K562 (cell line): ENCODE results near the gene RIOX2.

Experiments used
- JUNB ChIP-seq: fragments of 450-650 bp; formaldehyde crosslinking; conservative IDR thresholded peaks from 2 replicates; pipeline ENCODE4 v1.4.0; 2020; ENCODE audit warnings: mild to moderate bottlenecking
- KAT8 ChIP-seq: fragments of 450-650 bp; IDR thresholded peaks from 2 replicates; pipeline ENCODE4 v1.6.1; 2016; ENCODE audit warnings: low read depth, mild to moderate bottlenecking
- TF ChIP-seq, protein P1 (sequence below): fragments of 200-600 bp; sonication (generic); IDR thresholded peaks from one replicate; pipeline ENCODE4 v1.6.1; 2012; ENCODE audit warnings: mild to moderate bottlenecking, low read depth, low read length, inconsistent platforms
- TF ChIP-seq, protein P2 (sequence below), 3 experiments: IDR thresholded peaks in 2 of 3; conservative IDR thresholded peaks in 1 of 3; 2 replicates each; pipeline ENCODE4 v1.5.1; 2011 to 2012; ENCODE audit warnings: low read length in 3 of 3, mild to moderate bottlenecking in 3 of 3, control low read depth in 2 of 3, improper control_type of control experiment in 1 of 3, inconsistent platforms in 1 of 3, low read depth in 1 of 3, mixed read lengths in 1 of 3, moderate library complexity in 1 of 3; ENCODE audit not compliant: insufficient read depth in 2 of 3
- TF ChIP-seq, protein P3 (sequence below), 2 experiments: fragments of 450-650 bp in 1 of 2; sonication (generic) in 1 of 2; formaldehyde crosslinking; conservative IDR thresholded peaks; 2 replicates each; pipeline versions ENCODE4 v1.4.0 to v1.8.1; 2020 to 2022; ENCODE audit warnings: mild to moderate bottlenecking in 1 of 2, missing genetic modification reagents in 1 of 2
- TF ChIP-seq, protein P4 (sequence below): fragments of 450-650 bp; IDR thresholded peaks from 2 replicates; pipeline ENCODE4 v1.6.1; 2016; ENCODE audit warnings: borderline replicate concordance

DNA sequence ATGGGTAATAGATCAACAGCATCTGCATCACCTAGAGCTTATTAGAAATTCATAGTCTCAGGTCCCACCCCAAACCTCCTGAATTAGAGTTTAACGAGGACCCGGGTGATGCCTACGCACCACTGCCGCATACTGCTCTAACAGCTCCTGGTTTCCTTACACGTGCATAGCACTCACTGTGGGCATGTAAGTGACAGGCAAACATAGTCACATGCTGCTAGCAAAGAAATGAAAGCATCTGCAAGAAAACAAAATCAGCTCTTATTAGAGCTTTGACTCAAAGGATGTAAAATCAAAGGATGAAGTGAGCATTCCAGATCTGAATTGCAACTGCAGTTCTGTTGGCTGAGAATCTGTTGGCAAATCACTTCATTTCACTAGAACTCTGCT, 19.1 kb upstream of the RIOX2 start:
- TF ChIP-seq, protein P1, sequence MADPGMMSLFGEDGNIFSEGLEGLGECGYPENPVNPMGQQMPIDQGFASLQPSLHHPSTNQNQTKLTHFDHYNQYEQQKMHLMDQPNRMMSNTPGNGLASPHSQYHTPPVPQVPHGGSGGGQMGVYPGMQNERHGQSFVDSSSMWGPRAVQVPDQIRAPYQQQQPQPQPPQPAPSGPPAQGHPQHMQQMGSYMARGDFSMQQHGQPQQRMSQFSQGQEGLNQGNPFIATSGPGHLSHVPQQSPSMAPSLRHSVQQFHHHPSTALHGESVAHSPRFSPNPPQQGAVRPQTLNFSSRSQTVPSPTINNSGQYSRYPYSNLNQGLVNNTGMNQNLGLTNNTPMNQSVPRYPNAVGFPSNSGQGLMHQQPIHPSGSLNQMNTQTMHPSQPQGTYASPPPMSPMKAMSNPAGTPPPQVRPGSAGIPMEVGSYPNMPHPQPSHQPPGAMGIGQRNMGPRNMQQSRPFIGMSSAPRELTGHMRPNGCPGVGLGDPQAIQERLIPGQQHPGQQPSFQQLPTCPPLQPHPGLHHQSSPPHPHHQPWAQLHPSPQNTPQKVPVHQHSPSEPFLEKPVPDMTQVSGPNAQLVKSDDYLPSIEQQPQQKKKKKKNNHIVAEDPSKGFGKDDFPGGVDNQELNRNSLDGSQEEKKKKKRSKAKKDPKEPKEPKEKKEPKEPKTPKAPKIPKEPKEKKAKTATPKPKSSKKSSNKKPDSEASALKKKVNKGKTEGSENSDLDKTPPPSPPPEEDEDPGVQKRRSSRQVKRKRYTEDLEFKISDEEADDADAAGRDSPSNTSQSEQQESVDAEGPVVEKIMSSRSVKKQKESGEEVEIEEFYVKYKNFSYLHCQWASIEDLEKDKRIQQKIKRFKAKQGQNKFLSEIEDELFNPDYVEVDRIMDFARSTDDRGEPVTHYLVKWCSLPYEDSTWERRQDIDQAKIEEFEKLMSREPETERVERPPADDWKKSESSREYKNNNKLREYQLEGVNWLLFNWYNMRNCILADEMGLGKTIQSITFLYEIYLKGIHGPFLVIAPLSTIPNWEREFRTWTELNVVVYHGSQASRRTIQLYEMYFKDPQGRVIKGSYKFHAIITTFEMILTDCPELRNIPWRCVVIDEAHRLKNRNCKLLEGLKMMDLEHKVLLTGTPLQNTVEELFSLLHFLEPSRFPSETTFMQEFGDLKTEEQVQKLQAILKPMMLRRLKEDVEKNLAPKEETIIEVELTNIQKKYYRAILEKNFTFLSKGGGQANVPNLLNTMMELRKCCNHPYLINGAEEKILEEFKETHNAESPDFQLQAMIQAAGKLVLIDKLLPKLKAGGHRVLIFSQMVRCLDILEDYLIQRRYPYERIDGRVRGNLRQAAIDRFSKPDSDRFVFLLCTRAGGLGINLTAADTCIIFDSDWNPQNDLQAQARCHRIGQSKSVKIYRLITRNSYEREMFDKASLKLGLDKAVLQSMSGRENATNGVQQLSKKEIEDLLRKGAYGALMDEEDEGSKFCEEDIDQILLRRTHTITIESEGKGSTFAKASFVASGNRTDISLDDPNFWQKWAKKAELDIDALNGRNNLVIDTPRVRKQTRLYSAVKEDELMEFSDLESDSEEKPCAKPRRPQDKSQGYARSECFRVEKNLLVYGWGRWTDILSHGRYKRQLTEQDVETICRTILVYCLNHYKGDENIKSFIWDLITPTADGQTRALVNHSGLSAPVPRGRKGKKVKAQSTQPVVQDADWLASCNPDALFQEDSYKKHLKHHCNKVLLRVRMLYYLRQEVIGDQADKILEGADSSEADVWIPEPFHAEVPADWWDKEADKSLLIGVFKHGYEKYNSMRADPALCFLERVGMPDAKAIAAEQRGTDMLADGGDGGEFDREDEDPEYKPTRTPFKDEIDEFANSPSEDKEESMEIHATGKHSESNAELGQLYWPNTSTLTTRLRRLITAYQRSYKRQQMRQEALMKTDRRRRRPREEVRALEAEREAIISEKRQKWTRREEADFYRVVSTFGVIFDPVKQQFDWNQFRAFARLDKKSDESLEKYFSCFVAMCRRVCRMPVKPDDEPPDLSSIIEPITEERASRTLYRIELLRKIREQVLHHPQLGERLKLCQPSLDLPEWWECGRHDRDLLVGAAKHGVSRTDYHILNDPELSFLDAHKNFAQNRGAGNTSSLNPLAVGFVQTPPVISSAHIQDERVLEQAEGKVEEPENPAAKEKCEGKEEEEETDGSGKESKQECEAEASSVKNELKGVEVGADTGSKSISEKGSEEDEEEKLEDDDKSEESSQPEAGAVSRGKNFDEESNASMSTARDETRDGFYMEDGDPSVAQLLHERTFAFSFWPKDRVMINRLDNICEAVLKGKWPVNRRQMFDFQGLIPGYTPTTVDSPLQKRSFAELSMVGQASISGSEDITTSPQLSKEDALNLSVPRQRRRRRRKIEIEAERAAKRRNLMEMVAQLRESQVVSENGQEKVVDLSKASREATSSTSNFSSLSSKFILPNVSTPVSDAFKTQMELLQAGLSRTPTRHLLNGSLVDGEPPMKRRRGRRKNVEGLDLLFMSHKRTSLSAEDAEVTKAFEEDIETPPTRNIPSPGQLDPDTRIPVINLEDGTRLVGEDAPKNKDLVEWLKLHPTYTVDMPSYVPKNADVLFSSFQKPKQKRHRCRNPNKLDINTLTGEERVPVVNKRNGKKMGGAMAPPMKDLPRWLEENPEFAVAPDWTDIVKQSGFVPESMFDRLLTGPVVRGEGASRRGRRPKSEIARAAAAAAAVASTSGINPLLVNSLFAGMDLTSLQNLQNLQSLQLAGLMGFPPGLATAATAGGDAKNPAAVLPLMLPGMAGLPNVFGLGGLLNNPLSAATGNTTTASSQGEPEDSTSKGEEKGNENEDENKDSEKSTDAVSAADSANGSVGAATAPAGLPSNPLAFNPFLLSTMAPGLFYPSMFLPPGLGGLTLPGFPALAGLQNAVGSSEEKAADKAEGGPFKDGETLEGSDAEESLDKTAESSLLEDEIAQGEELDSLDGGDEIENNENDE, result no peak
- TF ChIP-seq, protein P2, sequence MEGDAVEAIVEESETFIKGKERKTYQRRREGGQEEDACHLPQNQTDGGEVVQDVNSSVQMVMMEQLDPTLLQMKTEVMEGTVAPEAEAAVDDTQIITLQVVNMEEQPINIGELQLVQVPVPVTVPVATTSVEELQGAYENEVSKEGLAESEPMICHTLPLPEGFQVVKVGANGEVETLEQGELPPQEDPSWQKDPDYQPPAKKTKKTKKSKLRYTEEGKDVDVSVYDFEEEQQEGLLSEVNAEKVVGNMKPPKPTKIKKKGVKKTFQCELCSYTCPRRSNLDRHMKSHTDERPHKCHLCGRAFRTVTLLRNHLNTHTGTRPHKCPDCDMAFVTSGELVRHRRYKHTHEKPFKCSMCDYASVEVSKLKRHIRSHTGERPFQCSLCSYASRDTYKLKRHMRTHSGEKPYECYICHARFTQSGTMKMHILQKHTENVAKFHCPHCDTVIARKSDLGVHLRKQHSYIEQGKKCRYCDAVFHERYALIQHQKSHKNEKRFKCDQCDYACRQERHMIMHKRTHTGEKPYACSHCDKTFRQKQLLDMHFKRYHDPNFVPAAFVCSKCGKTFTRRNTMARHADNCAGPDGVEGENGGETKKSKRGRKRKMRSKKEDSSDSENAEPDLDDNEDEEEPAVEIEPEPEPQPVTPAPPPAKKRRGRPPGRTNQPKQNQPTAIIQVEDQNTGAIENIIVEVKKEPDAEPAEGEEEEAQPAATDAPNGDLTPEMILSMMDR (IDR thresholded peaks at IDR 0.05 in 2 of 3, conservative IDR thresholded peaks at IDR 0.05 in 1 of 3; ENCODE audit: insufficient read depth in 2 of 3, low read depth in 1 of 3, low read length in 3 of 3), result no peak
- TF ChIP-seq JUNB (CRISPR knock-in tag) (no peak), KAT8 (no peak)
- TF ChIP-seq, protein P3, sequence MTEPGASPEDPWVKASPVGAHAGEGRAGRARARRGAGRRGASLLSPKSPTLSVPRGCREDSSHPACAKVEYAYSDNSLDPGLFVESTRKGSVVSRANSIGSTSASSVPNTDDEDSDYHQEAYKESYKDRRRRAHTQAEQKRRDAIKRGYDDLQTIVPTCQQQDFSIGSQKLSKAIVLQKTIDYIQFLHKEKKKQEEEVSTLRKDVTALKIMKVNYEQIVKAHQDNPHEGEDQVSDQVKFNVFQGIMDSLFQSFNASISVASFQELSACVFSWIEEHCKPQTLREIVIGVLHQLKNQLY (CRISPR knock-in tag; conservative IDR thresholded peaks at IDR 0.05), result no peak
- TF ChIP-seq, protein P4, sequence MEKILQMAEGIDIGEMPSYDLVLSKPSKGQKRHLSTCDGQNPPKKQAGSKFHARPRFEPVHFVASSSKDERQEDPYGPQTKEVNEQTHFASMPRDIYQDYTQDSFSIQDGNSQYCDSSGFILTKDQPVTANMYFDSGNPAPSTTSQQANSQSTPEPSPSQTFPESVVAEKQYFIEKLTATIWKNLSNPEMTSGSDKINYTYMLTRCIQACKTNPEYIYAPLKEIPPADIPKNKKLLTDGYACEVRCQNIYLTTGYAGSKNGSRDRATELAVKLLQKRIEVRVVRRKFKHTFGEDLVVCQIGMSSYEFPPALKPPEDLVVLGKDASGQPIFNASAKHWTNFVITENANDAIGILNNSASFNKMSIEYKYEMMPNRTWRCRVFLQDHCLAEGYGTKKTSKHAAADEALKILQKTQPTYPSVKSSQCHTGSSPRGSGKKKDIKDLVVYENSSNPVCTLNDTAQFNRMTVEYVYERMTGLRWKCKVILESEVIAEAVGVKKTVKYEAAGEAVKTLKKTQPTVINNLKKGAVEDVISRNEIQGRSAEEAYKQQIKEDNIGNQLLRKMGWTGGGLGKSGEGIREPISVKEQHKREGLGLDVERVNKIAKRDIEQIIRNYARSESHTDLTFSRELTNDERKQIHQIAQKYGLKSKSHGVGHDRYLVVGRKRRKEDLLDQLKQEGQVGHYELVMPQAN, result no peak
